ENCODE measurements around the gene CD63.
A peak's percentile ranks its signal among the peaks of the same experiment; 100 is the strongest.

Gene CD63

DNA sequence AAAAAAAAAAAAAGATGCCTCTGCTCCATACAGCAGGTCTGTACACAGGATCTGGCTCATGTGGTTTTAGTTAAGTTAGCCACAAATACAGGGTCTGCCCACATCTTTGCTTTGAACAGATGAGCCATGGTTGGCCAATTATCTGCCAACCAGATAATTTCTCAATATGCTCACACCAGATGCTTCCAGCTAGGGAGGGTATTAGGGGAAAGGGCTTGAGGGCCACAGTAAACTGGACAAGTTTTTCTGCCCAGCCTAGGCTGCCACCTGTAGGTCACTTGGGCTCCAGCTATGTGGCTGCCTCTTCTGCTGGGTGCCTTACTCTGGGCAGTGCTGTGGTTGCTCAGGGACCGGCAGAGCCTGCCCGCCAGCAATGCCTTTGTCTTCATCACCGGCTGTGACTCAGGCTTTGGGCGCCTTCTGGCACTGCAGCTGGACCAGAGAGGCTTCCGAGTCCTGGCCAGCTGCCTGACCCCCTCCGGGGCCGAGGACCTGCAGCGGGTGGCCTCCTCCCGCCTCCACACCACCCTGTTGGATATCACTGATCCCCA lies 7.8 kb downstream of the CD63 start:
- no peak overlapping the region for H3K4me3 ChIP-seq (ENCODE audit: low read length)

DNA sequence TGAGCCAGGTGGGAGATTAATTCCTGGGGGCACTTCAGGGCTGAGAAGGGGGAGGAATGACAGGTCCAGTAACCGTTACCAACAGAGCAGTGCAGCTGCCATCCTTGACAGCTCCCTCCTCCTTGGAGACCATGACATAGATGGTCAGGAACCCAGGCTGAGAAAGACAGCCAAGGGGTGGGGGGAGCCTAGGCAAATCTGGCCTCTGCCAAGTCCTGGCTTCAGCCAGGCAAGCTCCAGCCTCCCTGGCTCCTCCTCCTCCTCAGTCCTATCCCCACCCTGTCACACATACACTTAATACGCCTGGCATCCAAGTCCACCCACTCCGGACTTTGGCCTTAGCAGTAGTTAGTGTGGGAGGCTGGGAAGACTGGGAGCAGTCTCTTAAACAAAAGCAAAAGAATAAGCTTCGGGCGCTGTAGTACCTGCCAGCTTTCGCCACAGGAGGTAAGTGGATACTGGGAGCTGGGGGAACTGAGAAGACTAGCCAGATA lies 8.7 kb downstream of the CD63 start, which contains the start of gene RDH5:
Gene RDH5 (plus strand): TSS at position 323 of the 494 bp plus-strand sequence. CDS start 792 bp downstream, outside the sequence.
- TF ChIP-seq ZNF274 (IDR thresholded peaks at IDR 0.05; ENCODE audit: low read depth, low read length), result no peak
- H3K4me3 ChIP-seq (ENCODE audit: low read length), result no peak within 1 kb of the TSS

More for the DNA sequence above, 7.8 kb downstream of the CD63 start:
- TF ChIP-seq ZNF274 (IDR thresholded peaks at IDR 0.05; ENCODE audit: low read depth, low read length), result no peak

DNA sequence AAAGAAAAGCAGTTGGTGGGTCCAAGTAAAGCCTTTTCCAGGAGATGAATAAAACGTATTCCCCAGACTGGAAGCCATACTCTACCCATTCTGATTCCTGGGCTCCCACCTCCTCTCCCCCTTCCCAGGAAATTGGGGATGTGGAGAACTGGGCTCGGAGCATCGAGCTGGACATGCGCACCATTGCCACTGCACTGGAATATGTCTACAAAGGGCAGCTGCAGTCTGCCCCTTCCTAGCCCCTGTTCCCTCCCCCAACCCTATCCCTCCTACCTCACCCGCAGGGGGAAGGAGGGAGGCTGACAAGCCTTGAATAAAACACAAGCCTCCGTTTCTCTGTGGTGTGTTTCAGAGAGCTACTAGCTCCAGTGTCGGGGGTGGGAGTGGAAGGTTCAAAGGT lies 9.4 kb downstream of the CD63 start:
- no peak for TF ChIP-seq ZNF274 (IDR thresholded peaks at IDR 0.05; ENCODE audit: low read depth, low read length)
- no peak overlapping the region for H3K4me3 ChIP-seq (ENCODE audit: low read length)

DNA sequence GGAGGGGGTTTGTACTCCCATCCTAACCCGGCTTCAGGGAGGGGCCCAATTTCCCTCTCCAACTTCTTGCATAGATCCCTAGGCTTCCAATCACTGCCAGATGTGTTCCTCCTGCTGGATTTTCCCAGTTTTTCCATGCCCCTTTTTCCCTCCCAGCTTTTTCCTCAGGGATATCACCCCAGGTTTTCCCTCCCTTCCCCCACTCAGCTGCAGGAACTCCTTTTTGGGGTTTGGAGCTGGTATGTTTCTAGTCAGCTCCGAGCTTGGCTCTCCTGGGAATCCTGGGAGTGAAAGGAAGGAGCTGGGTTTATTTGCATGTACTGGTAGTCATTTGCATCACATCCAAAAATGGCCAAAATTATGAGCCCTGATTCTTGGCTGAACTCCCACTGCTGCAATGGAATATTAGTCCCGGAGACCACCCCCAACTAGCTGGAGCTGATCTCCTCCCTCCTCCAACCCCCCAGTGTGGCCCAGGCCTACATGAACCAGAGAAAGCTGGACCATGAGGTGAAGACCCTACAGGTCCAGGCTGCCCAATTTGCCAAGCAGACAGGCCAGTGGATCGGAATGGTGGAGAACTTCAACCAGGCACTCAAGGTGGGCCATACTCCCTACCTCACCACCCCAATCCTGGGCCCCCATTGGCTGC lies 10.1 kb downstream of the CD63 start:
- H3K4me3 ChIP-seq (ENCODE audit: low read length), result no peak overlapping the region

DNA sequence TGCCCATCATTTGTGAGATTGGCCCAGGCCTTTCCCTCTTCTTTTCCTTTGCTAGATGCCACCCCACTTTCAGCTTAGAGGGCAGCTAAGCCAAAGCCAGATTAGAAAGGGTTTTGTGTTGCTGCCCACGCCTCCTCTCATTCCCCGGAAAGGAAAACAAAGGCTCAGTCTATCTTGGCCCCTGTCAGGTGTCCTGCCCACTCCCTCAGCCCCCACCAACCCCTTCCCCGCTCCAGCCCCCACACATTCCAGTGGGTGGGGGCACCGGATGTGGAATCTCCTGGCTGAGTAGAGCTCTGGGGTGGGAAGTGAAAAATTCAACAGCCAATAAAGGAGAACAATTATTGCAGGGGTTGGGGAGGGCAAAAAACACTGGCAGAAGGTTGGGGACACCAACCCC lies 10.8 kb downstream of the CD63 start:
- no peak overlapping the region; the same call in 1 of the 2 replicates for H3K4me3 ChIP-seq (ENCODE audit: low read length)
- no peak for TF ChIP-seq ZNF274 (IDR thresholded peaks at IDR 0.05; ENCODE audit: low read depth, low read length)

More for the DNA sequence above, 10.1 kb downstream of the CD63 start:
- no peak for TF ChIP-seq ZNF274 (IDR thresholded peaks at IDR 0.05; ENCODE audit: low read depth, low read length)

DNA sequence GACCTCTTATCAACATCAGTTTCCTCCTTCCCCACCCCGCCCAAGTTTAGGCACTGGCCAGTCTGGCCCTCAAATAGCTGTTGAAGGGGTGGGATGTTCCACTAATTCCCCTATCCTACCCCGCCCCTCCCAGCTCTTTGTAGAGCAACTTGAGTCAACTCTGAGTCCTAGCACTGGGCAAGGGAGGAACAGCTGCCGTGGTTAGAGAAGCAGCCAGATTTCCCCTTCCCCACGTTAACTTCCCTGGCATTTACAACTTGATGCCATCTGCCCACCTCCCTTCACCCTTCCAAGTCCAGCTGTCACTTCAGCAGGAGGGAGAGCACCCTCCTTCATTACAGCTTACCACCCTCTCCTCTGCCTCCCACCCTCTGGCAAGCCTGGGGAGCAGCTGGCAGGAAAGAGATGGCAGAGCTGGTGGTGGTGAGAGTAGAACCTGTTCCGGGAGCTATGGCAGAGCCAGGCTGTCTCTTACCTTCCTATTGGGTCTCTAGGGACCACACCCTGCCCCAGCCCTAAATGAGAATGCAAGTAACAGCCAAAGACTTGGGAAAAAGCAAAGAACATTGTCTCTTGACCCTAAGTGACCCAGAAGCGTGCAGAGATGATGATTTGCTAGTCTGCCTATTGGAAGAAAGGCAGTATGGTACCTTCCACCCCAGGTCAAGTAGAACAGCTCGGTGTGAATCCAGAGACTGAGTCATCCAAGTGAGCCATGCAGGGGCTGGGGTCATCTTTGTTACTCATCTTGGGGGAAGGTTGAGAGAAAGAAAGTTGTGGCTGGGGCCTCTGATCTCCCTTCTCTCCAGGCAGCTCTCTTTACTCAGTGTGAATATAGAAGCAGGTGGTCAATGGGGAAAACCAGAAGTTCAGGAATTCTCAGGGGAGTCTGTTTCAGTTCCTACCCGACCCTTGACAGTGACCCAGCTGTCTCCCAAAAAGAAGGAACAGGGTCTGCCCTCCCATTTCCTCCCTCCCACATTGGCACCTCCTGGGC lies 11.5 kb downstream of the CD63 start:
- TF ChIP-seq ZNF274 (IDR thresholded peaks at IDR 0.05; ENCODE audit: low read depth, low read length), result no peak
- H3K4me3 ChIP-seq (ENCODE audit: low read length), result peak overlapping the region; percentile 65

DNA sequence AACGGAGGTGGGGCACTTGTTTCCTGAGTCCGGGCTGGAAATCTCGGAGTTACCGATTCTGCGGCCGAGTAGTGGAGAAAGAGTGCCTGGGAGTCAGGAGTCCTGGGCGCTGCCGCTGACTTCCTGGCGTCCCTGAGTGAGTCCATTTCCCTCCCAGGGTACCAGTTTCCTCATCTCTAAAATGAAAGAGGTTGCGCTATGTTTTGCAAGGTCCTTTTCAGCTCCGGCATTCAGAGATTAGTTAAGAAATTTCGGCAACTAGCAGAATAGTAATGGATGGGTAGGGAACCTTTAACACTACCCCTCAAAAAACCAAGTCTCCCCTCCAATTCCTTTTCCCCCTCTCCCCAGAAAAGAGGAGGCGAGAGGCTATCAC lies 12.2 kb downstream of the CD63 start:
- TF ChIP-seq ZNF274 (IDR thresholded peaks at IDR 0.05; ENCODE audit: low read depth, low read length), result no peak

DNA sequence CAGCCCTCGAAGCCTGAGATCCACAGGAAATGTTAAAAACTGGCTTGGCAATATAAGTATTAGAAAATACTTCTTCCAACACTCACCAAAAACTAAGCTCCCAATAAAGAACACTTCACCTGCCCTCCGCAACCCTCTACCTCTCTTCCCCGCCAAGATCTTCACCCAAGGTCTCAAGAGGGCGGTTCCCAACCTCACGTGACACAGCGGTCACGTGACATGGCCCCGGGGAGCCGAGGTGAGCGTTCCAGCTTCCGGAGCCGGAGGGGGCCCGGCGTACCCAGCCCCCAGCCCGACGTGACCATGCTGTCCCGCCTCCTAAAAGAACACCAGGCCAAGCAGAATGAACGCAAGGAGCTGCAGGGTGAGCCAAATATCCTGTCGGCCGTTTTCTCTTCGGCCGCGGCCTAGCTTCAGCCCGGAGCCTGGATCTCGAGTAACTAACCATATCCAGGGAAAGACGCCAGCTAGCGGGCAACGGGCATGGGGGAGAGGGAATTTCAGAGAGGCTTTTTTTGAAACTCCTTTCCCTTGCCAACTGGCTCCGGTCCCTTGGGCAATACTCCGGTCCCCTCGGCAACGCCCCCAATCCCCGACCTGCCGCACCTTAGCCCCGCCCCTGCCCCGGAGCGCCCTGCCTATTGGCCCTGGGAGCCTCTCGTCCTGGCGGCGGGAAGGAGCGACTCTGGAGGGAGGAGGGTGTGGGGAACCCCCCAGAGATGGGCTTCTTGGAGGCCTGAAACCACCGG lies 12.8 kb downstream of the CD63 start, which contains the start of gene BLOC1S1:
Gene BLOC1S1 (plus strand): TSS at position 214 of the 749 bp plus-strand sequence. CDS start 6 bp downstream, at position 220.
- no peak for TF ChIP-seq ZNF274 (IDR thresholded peaks at IDR 0.05; ENCODE audit: low read depth, low read length)
- H3K4me3 ChIP-seq (ENCODE audit: low read length), result peak within 1 kb of the TSS; percentile 65

More for the DNA sequence above, 12.2 kb downstream of the CD63 start:
- peak overlapping the region; percentile 65 for H3K4me3 ChIP-seq (ENCODE audit: low read length)

DNA sequence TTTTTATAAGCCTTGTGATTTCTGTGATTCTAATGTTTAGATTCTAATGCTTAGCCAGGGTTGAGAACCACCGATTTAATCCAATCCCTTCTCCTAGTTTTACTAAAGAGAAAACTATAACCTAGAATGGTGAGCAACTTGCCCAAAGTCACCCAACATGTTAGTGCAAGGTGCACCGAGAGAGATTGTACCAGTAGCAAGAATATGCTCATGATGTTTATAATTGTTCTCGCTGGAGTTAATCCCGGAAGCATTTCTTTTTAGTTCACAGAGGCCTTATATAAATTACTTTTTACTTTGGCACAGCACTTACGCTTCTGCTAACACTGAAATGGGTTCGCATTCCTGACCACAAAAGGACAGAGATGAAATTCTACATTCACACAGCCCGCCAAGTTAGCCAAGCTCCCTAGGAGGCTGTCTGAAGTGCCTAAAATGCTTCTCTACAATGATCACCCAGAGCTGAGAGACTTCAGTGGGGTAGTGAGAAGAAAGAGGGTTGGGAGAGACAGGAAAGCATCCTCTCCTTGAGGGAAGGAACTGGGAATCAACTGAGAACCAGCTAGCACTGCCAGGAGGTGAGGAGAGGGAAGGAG lies 13.5 kb downstream of the CD63 start:
- TF ChIP-seq ZNF274 (IDR thresholded peaks at IDR 0.05; ENCODE audit: low read depth, low read length), result no peak
- peak overlapping the region; percentile 65 for H3K4me3 ChIP-seq (ENCODE audit: low read length)

DNA sequence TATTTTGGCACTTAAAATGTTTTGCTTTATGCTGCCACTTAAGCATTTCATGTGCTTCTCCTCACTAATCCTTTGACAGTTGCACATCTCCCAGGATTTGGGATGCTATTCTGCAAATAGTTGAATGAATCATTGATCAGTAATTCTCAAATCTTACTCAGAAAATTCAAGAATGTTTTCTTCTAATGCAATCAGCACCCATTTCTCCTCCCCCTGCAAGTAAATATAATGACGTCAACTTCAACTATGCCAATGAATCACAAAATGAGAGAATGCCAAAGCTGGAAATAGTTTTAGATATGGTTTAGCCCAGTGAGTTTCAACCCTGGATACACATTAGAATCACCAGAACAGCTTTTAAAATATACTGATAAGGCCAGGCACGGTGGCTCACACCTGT lies 15.1 kb downstream of the CD63 start:
- TF ChIP-seq ZNF274 (IDR thresholded peaks at IDR 0.05; ENCODE audit: low read depth, low read length), result no peak
- no peak overlapping the region for H3K4me3 ChIP-seq (ENCODE audit: low read length)

DNA sequence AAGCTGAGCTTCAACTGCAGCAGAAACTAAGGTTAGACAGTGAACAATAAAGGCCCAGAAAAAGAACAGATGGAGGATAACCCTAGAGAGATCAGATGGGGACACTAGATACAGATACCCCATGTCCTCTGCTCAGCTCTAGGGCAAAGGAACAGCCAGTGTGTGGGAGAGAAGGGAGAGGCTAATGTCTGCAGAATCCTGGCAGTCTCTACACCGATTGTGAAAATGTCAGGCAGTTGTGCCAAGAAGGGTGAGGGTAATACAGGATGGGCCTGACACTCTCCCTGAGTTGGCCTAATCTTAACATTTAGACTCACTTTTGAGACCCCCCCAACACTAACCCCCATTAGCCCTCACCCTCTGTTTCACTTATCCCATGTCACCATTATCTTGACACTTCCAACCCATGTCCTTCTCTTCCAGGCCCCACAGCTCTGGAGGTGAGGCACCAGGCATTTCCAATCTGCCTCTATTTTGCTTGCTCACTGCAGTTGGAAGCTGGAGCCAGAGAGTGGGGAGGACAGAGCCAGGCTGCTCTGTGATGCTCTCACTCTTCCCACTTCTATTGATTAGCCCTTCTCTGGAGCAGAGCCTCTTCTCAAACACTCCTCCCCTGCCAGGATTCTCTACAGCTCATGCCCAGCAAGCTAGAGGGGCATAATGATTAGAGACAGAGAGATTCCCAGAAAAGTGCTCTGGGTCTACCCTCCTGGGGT lies 16.0 kb downstream of the CD63 start:
- no peak overlapping the region for H3K4me3 ChIP-seq (ENCODE audit: low read length)
- no peak for TF ChIP-seq ZNF274 (IDR thresholded peaks at IDR 0.05; ENCODE audit: low read depth, low read length)

DNA sequence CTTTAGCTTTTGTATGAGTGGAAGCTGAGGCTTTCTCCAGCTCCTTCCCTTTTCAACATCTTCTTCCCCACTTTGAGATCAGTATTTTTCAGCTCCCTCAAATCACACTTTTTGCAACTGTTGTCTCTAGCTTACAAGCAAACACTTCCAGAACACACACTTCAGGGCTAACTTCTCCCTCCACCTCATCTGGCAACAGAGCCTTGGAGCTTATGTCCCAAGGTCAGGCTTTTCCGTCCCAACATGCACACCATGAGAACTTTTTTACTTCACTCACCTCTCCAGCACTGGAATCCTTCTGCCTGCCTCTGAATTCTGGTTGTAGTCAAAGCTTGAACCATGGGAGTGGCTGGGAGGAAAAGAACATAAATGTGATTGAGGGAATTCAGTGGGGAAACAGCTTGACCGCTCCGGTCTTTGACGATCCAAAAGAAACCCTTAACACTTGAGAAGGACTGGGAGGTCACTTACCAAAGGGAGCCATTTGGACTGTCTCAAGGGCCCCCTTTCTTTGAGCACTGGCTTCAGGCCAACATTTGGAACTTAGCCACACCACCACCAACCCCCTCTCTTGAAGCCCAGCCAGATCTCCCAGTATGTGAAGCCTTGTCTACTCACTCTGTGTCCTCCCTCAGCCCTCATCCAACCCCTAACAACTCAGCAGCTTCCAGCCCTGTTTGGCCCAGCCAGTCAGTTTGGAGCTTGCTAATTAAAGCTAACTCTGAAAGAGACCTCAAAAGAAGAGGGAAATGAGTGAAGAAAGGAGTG lies 16.8 kb downstream of the CD63 start:
- H3K4me3 ChIP-seq (ENCODE audit: low read length), result no peak overlapping the region
- TF ChIP-seq ZNF274 (IDR thresholded peaks at IDR 0.05; ENCODE audit: low read depth, low read length), result no peak

Data from GM08714 (cell line).